Neural cell (in vitro differentiated cells): ENCODE measurements around the gene MAP1LC3B. TPM values are rescaled to one million over a fixed set of nuclear protein-coding genes. Genes with fewer than 3 reads are reported as not detected.

ENCODE experiments used
- H2AFZ ChIP-seq: fragments of 200-600, 300-800 bp; sonication (generic), shearing (Covaris generic); 2 replicates; pipeline ENCODE4 v1.6.0; 2014; ENCODE audit warnings: low read depth, mild to moderate bottlenecking, antibody characterized with exemption, low read length, moderate library complexity
- H3F3A ChIP-seq: fragments of 200-600 bp; shearing (Covaris generic); 2 replicates; pipeline ENCODE4 v1.6.1; 2016; ENCODE audit warnings: mild to moderate bottlenecking, moderate library complexity, mixed read lengths, antibody characterized with exemption, low read length; ENCODE audit not compliant: insufficient read depth, poor library complexity, severe bottlenecking
- H3K27ac ChIP-seq: fragments of 200-600, 300-800 bp; sonication (generic), shearing (Covaris generic); 2 replicates; pipeline ENCODE4 v1.5.1; 2014; ENCODE audit warnings: mild to moderate bottlenecking, low read length, moderate library complexity
- H3K27me3 ChIP-seq: fragments of 300-800, 200-600 bp; sonication (generic), shearing (Covaris generic); 2 replicates; pipeline ENCODE4 v1.6.0; 2014; ENCODE audit warnings: mild to moderate bottlenecking, low read depth, low read length, moderate library complexity; ENCODE audit not compliant: insufficient read depth
- H3K36me3 ChIP-seq: fragments of 300-800, 200-600 bp; sonication (generic), shearing (Covaris generic); 2 replicates; pipeline ENCODE4 v1.5.1; 2014; ENCODE audit warnings: mild to moderate bottlenecking, antibody characterized with exemption, low read length, moderate library complexity; ENCODE audit not compliant: insufficient read depth
- H3K4me2 ChIP-seq: fragments of 300-800, 200-600 bp; sonication (generic), shearing (Covaris generic); 2 replicates; pipeline ENCODE4 v1.6.0; 2014; ENCODE audit warnings: mild to moderate bottlenecking, low read length
- H3K4me3 ChIP-seq: fragments of 300-800, 200-600 bp; sonication (generic), shearing (Covaris generic); 2 replicates; pipeline ENCODE4 v1.5.1; 2014; ENCODE audit warnings: mild to moderate bottlenecking, low read length, moderate library complexity
- H3K79me2 ChIP-seq: fragments of 200-600 bp; shearing (Covaris generic); replicated peaks from 2 replicates; pipeline ENCODE4 v1.6.0; 2014; ENCODE audit warnings: mild to moderate bottlenecking, low read length, moderate library complexity; ENCODE audit not compliant: insufficient read depth
- H3K9ac ChIP-seq: fragments of 300-800, 200-600 bp; sonication (generic), shearing (Covaris generic); 2 replicates; pipeline ENCODE4 v1.6.1; 2016; ENCODE audit warnings: mild to moderate bottlenecking, low read length, mixed read lengths
- H3K9me2 ChIP-seq: fragments of 200-600 bp; shearing (Covaris generic); 2 replicates; pipeline ENCODE4 v1.6.1; 2016; ENCODE audit warnings: mild to moderate bottlenecking, low read length, mixed read lengths; ENCODE audit not compliant: insufficient read depth
- H3K9me3 ChIP-seq: fragments of 200-600, 300-800 bp; sonication (generic), shearing (Covaris generic); 2 replicates; pipeline ENCODE4 v1.6.1; 2016; ENCODE audit warnings: mild to moderate bottlenecking, mixed run types, low read length, moderate library complexity, mixed read lengths
- H4K20me1 ChIP-seq: fragments of 200-600 bp; shearing (Covaris generic); 2 replicates; pipeline ENCODE4 v1.6.1; 2016; ENCODE audit warnings: mild to moderate bottlenecking, mixed run types; ENCODE audit not compliant: insufficient read depth
- CTCF ChIP-seq: fragments of 450-650 bp; IDR thresholded peaks from 2 replicates; pipeline ENCODE4 v1.5.1; 2014; ENCODE audit warnings: antibody characterized with exemption, mild to moderate bottlenecking, moderate library complexity; ENCODE audit not compliant: poor library complexity, severe bottlenecking
- EP300 ChIP-seq: fragments of 450-650 bp; conservative IDR thresholded peaks from 2 replicates; pipeline ENCODE4 v1.6.1; 2014; ENCODE audit warnings: antibody characterized with exemption, mild to moderate bottlenecking, moderate library complexity; ENCODE audit not compliant: poor library complexity, severe bottlenecking
- EZH2 ChIP-seq: fragments of 200-600, 300-800 bp; shearing (Covaris generic), sonication (generic); IDR thresholded peaks from 2 replicates; pipeline ENCODE4 v1.6.1; 2014; ENCODE audit warnings: antibody characterized with exemption, low read length, borderline replicate concordance, mild to moderate bottlenecking; ENCODE audit not compliant: insufficient read depth, poor library complexity, severe bottlenecking
- MXI1 ChIP-seq: fragments of 450-650 bp; conservative IDR thresholded peaks from 2 replicates; pipeline ENCODE4 v1.6.1; 2014; ENCODE audit warnings: antibody characterized with exemption, mild to moderate bottlenecking; ENCODE audit not compliant: poor library complexity, severe bottlenecking
- POLR2AphosphoS5 ChIP-seq: IDR thresholded peaks from 2 replicates; pipeline ENCODE4 v1.6.1; 2012
- RAD21 ChIP-seq: fragments of 450-650 bp; conservative IDR thresholded peaks from 2 replicates; pipeline ENCODE4 v1.6.1; 2014; ENCODE audit warnings: antibody characterized with exemption, mild to moderate bottlenecking, moderate library complexity
- REST ChIP-seq: IDR thresholded peaks from 2 replicates; pipeline ENCODE4 v1.6.1; 2012; ENCODE audit warnings: borderline replicate concordance
- SMC3 ChIP-seq: fragments of 450-650 bp; conservative IDR thresholded peaks from 2 replicates; pipeline ENCODE4 v1.6.1; 2014; ENCODE audit warnings: antibody characterized with exemption, mild to moderate bottlenecking, moderate library complexity; ENCODE audit not compliant: poor library complexity
- TAF1 ChIP-seq: IDR thresholded peaks from 2 replicates; pipeline ENCODE4 v1.6.1; 2012; ENCODE audit warnings: low read depth
- polyA plus RNA-seq: library from polyadenylated mRNA; depleted of rRNA; stranded (reverse); fragments of >200 nt; gene quantifications from 2 replicates; pipeline ENCODE4 v1.2.3, GENCODE V29; 2014

The MAP1LC3B gene
- polyA plus RNA-seq, 1 donor from 2014 or later, result 73.1 TPM

DNA sequence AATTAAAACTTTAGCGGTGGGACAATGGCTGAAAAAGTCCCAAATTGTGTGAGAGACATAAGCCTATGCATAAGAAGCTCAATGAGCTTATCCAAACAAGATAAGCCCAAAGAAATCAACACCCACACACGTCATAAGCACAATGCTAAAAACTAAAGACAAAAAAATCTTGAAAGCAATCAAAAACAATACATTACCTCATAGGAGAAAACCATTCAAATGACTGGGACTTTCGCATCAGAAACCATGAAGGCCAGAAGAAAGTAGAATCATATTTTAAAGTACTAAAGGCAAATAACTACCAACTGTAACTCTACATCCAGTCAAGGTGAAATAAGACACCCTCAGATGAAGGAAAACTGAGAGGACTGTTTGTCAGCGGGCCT lies 50.4 kb downstream of the MAP1LC3B start:
- no peak overlapping the region for H2AFZ ChIP-seq
- no peak overlapping the region for H3K27ac ChIP-seq
- H4K20me1 ChIP-seq, result no peaks in the 10 kb centered on the region
- peaks cover 3% of the 10 kb centered on the region for H3K36me3 ChIP-seq
- no peak for TF ChIP-seq TAF1
- no peak for TF ChIP-seq SMC3
- TF ChIP-seq RAD21, result no peak
- TF ChIP-seq CTCF, result no peak
- no peak for TF ChIP-seq POLR2AphosphoS5
- TF ChIP-seq MXI1, result no peak
- no peak for TF ChIP-seq EZH2
- TF ChIP-seq EP300, result no peak
- no peak for TF ChIP-seq REST
- no peak overlapping the region for H3K4me2 ChIP-seq
- H3K4me3 ChIP-seq, result no peak overlapping the region
- H3K27me3 ChIP-seq, result no peaks in the 10 kb centered on the region
- H3K79me2 ChIP-seq, result peaks cover 14% of the 10 kb centered on the region
- H3K9me2 ChIP-seq, result no peaks in the 10 kb centered on the region
- H3K9me3 ChIP-seq, result peaks cover 6% of the 10 kb centered on the region
- no peaks in the 10 kb centered on the region for H3F3A ChIP-seq
- H3K9ac ChIP-seq, result no peak overlapping the region

DNA sequence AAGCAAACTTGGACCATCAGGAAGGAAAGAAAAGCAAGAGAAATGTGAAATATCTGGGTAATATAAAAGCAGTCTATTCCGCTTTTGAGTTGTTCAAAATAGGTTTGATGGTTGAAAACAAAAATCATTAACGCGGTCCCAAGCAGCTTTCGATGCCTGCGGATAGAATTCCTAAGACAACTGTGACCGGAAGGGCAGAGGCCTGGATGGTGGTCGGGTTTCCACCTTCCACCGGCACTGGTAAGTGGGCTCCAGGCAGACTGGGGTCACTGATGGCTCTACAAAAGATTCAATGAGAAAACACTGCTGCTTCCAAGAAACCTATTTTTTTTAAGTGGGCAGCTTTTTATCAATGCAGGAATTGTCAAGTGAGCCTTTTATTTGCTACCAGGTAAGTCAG lies 50.9 kb downstream of the MAP1LC3B start:
- no peak overlapping the region for H3K9ac ChIP-seq
- H3K4me3 ChIP-seq, result no peak overlapping the region
- peaks cover 3% of the 10 kb centered on the region for H3K36me3 ChIP-seq
- peaks cover 14% of the 10 kb centered on the region for H3K79me2 ChIP-seq
- no peaks in the 10 kb centered on the region for H3F3A ChIP-seq
- no peak overlapping the region for H2AFZ ChIP-seq
- no peak overlapping the region for H3K4me2 ChIP-seq
- no peaks in the 10 kb centered on the region for H4K20me1 ChIP-seq
- TF ChIP-seq REST (no peak), EZH2 (no peak), MXI1 (no peak), CTCF (no peak), RAD21 (no peak), SMC3 (no peak)
- H3K9me2 ChIP-seq, result no peaks in the 10 kb centered on the region
- H3K9me3 ChIP-seq, result peaks cover 6% of the 10 kb centered on the region
- H3K27me3 ChIP-seq, result no peaks in the 10 kb centered on the region
- no peak overlapping the region for H3K27ac ChIP-seq
